ENCODE data around the gene DAB2IP.

DNA sequence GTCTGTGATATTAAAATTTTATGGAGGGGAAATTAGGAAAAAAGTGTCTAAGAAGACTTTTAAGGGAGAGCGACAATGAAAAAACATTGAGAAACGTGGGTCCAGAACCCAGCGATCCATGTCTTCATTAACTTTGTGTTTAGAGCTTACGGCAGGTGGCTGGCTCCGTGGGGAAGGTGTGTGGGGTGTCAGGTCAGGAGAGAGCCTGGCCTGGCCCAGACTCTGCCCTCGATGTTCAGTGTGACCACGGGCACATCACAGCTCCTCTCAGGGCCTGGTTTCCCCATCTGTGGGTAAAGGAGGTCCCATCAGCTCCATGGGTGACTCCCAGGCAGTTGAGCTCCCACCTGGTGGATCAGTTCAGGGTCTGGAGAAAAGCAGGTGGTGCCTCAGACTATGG is 22.1 kb downstream of the DAB2IP start:
- TF ChIP-seq, protein P1, sequence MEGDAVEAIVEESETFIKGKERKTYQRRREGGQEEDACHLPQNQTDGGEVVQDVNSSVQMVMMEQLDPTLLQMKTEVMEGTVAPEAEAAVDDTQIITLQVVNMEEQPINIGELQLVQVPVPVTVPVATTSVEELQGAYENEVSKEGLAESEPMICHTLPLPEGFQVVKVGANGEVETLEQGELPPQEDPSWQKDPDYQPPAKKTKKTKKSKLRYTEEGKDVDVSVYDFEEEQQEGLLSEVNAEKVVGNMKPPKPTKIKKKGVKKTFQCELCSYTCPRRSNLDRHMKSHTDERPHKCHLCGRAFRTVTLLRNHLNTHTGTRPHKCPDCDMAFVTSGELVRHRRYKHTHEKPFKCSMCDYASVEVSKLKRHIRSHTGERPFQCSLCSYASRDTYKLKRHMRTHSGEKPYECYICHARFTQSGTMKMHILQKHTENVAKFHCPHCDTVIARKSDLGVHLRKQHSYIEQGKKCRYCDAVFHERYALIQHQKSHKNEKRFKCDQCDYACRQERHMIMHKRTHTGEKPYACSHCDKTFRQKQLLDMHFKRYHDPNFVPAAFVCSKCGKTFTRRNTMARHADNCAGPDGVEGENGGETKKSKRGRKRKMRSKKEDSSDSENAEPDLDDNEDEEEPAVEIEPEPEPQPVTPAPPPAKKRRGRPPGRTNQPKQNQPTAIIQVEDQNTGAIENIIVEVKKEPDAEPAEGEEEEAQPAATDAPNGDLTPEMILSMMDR (conservative IDR thresholded peaks at IDR 0.05; ENCODE audit: low read length): no peak
- no peak for TF ChIP-seq EZH2phosphoT487 (IDR thresholded peaks at IDR 0.05; ENCODE audit: borderline replicate concordance)
